ENCODE measurements around the gene ANKIB1. TPM values are rescaled to one million over a fixed set of nuclear protein-coding genes. Genes with fewer than 3 reads are reported as not detected.
A peak's percentile ranks its signal among the peaks of the same experiment; 100 is the strongest.

The ANKIB1 gene
- total RNA-seq, 3 donors from 2014 or later (not counting 1 experiment from before 2014, with no cell fraction given) = 70.6 to 90.2 (median 86.6) TPM

GRCh38 chr7:92279396-92280031, 33.7 kb downstream of the ANKIB1 start:
- no peaks in the 10 kb centered on the region for H3K27me3 ChIP-seq (ENCODE audit: control insufficient read depth, insufficient read depth, low read length)
- ATAC-seq (no peak), DNase-seq (no peak)
- H3K36me3 ChIP-seq (ENCODE audit: control insufficient read depth, insufficient read depth, low read length) = no peaks in the 10 kb centered on the region
- Mint-ChIP-seq H3K4me3 (no peak overlapping the region), H3K4me1 (peaks cover 20 to 38% of the 10 kb centered on the region in 2 donors), H3K27ac (peak overlapping the region in 1 of 2 donors; percentile 54), H3K27me3 (ENCODE audit: low read depth in 2 of 2) (no peaks in the 10 kb centered on the region), H3K9me3 (no peaks in the 10 kb centered on the region), H3K36me3 (no peaks in the 10 kb centered on the region)
- intact Hi-C loops (cut with micrococcal nuclease) = no loop called here
- H3K9me3 ChIP-seq (ENCODE audit: control insufficient read depth, insufficient read depth, low read length) = no peaks in the 10 kb centered on the region
- no peak for TF ChIP-seq CTCF (IDR thresholded peaks at IDR 0.05)
- 100% methylated on average over 2 of the region's 2 CpGs for WGBS (ENCODE audit: insufficient coverage)
- H3K27ac ChIP-seq (ENCODE audit: low read length) = no peak overlapping the region
- no peaks in the 10 kb centered on the region for H3K4me1 ChIP-seq (ENCODE audit: control insufficient read depth, insufficient read depth, low read length)
- no peak overlapping the region for H3K4me3 ChIP-seq (ENCODE audit: low read length)

- intact Hi-C loops (cut with micrococcal nuclease) = no loop called here
- no peak overlapping the region for H3K27ac Mint-ChIP-seq
- Histone ChIP-seq H3K27ac (ENCODE audit: low read length) (no peak overlapping the region), H3K27me3 (ENCODE audit: control insufficient read depth, insufficient read depth, low read length) (no peaks in the 10 kb centered on the region), H3K4me3 (ENCODE audit: low read length) (no peak overlapping the region), H3K9me3 (ENCODE audit: control insufficient read depth, insufficient read depth, low read length) (no peaks in the 10 kb centered on the region), H3K36me3 (ENCODE audit: control insufficient read depth, insufficient read depth, low read length) (no peaks in the 10 kb centered on the region), H3K4me1 (ENCODE audit: control insufficient read depth, insufficient read depth, low read length) (no peaks in the 10 kb centered on the region)
- DNase-seq = no peak
- no peaks in the 10 kb centered on the region for H3K9me3 Mint-ChIP-seq
- no peak overlapping the region for H3K4me3 Mint-ChIP-seq
- ATAC-seq = no peak
- no peaks in the 10 kb centered on the region for H3K27me3 Mint-ChIP-seq (ENCODE audit: low read depth in 2 of 2)
- peaks cover 30 to 42% of the 10 kb centered on the region in 2 donors for H3K4me1 Mint-ChIP-seq
- no peaks in the 10 kb centered on the region for H3K36me3 Mint-ChIP-seq
- 100% methylated on average over 2 of the region's 2 CpGs for WGBS (ENCODE audit: insufficient coverage)
- no peak for TF ChIP-seq CTCF (IDR thresholded peaks at IDR 0.05)
Observed at GRCh38 chr7:92281031-92281430, 35.3 kb downstream of the ANKIB1 start.

- H3K4me1 Mint-ChIP-seq = peaks cover 35 to 44% of the 10 kb centered on the region in 2 donors
- H3K9me3 Mint-ChIP-seq = no peaks in the 10 kb centered on the region
- DNase-seq (no peak), ATAC-seq (no peak)
- no peak overlapping the region for H3K4me3 ChIP-seq (ENCODE audit: low read length)
- no peak overlapping the region for H3K27ac ChIP-seq (ENCODE audit: low read length)
- 97% methylated on average over 5 of the region's 6 CpGs for WGBS (ENCODE audit: insufficient coverage)
- intact Hi-C loops (cut with micrococcal nuclease) = no loop called here
- no peak for TF ChIP-seq CTCF (IDR thresholded peaks at IDR 0.05)
- no peaks in the 10 kb centered on the region for H3K36me3 Mint-ChIP-seq
- no peaks in the 10 kb centered on the region for H3K36me3 ChIP-seq (ENCODE audit: control insufficient read depth, insufficient read depth, low read length)
- no peak overlapping the region for H3K27ac Mint-ChIP-seq
- H3K27me3 ChIP-seq (ENCODE audit: control insufficient read depth, insufficient read depth, low read length) = no peaks in the 10 kb centered on the region
- H3K9me3 ChIP-seq (ENCODE audit: control insufficient read depth, insufficient read depth, low read length) = no peaks in the 10 kb centered on the region
- no peak overlapping the region for H3K4me3 Mint-ChIP-seq
- H3K27me3 Mint-ChIP-seq (ENCODE audit: low read depth in 2 of 2) = no peaks in the 10 kb centered on the region
- no peaks in the 10 kb centered on the region for H3K4me1 ChIP-seq (ENCODE audit: control insufficient read depth, insufficient read depth, low read length)
Observed at GRCh38 chr7:92282221-92282814, 36.5 kb downstream of the ANKIB1 start.
